Neural progenitor cell (in vitro differentiated cells): Measurements from ENCODE around the gene PRKCA. TPM values are rescaled to one million over a fixed set of nuclear protein-coding genes. Genes with fewer than 3 reads are reported as not detected.

Source experiments
- DNase-seq: peaks from one replicate; pipeline ENCODE4 v3.0.0-alpha.2; 2016; ENCODE audit warnings: low spot score
- H2AFZ ChIP-seq: fragments of 200-600 bp; sonication (generic); replicated peaks from 2 replicates; pipeline ENCODE4 v1.6.1; 2016; ENCODE audit warnings: antibody characterized with exemption
- H3F3A ChIP-seq: fragments of 200-600 bp; sonication (generic); 2 replicates; pipeline ENCODE4 v1.6.1; 2016; ENCODE audit warnings: antibody characterized with exemption, low read depth
- H3K27ac ChIP-seq: fragments of 200-600 bp; sonication (generic); 2 replicates; pipeline ENCODE4 v1.5.1; 2016; ENCODE audit warnings: mild to moderate bottlenecking
- H3K27me3 ChIP-seq: fragments of 200-600 bp; sonication (generic); 2 replicates; pipeline ENCODE4 v1.6.1; 2016; ENCODE audit warnings: mild to moderate bottlenecking, moderate library complexity
- H3K36me3 ChIP-seq: fragments of 200-600 bp; sonication (generic); 2 replicates; pipeline ENCODE4 v1.5.1; 2016
- H3K4me1 ChIP-seq: fragments of 200-600 bp; sonication (generic); 2 replicates; pipeline ENCODE4 v1.6.1; 2016; ENCODE audit warnings: mixed run types
- H3K4me2 ChIP-seq: fragments of 200-600 bp; sonication (generic); 2 replicates; pipeline ENCODE4 v1.6.1; 2016
- H3K4me3 ChIP-seq: fragments of 200-600 bp; sonication (generic); 2 replicates; pipeline ENCODE4 v1.5.1; 2016
- H3K79me2 ChIP-seq: fragments of 200-600 bp; sonication (generic); 2 replicates; pipeline ENCODE4 v1.6.1; 2016; ENCODE audit warnings: low read depth
- H3K9ac ChIP-seq: fragments of 200-600 bp; sonication (generic); 2 replicates; pipeline ENCODE4 v1.6.1; 2016
- H3K9me3 ChIP-seq: fragments of 200-600 bp; sonication (generic); 2 replicates; pipeline ENCODE4 v1.5.1; 2016; ENCODE audit warnings: low read depth
- H4K20me1 ChIP-seq: fragments of 200-600 bp; sonication (generic); 2 replicates; pipeline ENCODE4 v1.6.1; 2016; ENCODE audit warnings: low read depth
- H3K27ac Mint-ChIP-seq: 3 replicates; pipeline ENCODE4 v1.8.0; 2021; ENCODE audit warnings: mixed read lengths
- H3K27me3 Mint-ChIP-seq: 2 replicates; pipeline ENCODE4 v1.8.0; 2022; ENCODE audit warnings: low read depth, mild to moderate bottlenecking, inconsistent platforms, moderate library complexity, mixed read lengths; ENCODE audit not compliant: insufficient read depth
- H3K36me3 Mint-ChIP-seq: 3 replicates; pipeline ENCODE4 v1.8.0; 2021; ENCODE audit warnings: mixed read lengths
- H3K4me1 Mint-ChIP-seq: 3 replicates; pipeline ENCODE4 v1.8.0; 2021; ENCODE audit warnings: mixed read lengths
- H3K4me3 Mint-ChIP-seq: 3 replicates; pipeline ENCODE4 v1.8.0; 2021; ENCODE audit warnings: mild to moderate bottlenecking, moderate library complexity, mixed read lengths
- H3K9me3 Mint-ChIP-seq: 3 replicates; pipeline ENCODE4 v1.8.0; 2020; ENCODE audit warnings: mixed read lengths
- EZH2 ChIP-seq: fragments of 200-600 bp; sonication (generic); IDR thresholded peaks from 2 replicates; pipeline ENCODE4 v1.6.1; 2017; ENCODE audit warnings: antibody characterized with exemption, mild to moderate bottlenecking, moderate library complexity
- EZH2phosphoT487 ChIP-seq: fragments of 200-600 bp; sonication (generic); IDR thresholded peaks from 2 replicates; pipeline ENCODE4 v1.6.1; 2017; ENCODE audit warnings: antibody characterized with exemption
- total RNA-seq: library from RNA; depleted of rRNA; stranded (reverse); fragments of >200 nt; gene quantifications from 2 replicates; pipeline ENCODE4 v1.2.3, GENCODE V29; 2015; ENCODE audit warnings: low replicate concordance
- TF ChIP-seq, protein P1 (sequence below): fragments of 200-600 bp; sonication (generic); IDR thresholded peaks from 2 replicates; pipeline ENCODE4 v1.5.1; 2017; ENCODE audit warnings: antibody characterized with exemption, mild to moderate bottlenecking

The PRKCA gene
- total RNA-seq, 1 donor from 2014 or later: 2.1 TPM

DNA sequence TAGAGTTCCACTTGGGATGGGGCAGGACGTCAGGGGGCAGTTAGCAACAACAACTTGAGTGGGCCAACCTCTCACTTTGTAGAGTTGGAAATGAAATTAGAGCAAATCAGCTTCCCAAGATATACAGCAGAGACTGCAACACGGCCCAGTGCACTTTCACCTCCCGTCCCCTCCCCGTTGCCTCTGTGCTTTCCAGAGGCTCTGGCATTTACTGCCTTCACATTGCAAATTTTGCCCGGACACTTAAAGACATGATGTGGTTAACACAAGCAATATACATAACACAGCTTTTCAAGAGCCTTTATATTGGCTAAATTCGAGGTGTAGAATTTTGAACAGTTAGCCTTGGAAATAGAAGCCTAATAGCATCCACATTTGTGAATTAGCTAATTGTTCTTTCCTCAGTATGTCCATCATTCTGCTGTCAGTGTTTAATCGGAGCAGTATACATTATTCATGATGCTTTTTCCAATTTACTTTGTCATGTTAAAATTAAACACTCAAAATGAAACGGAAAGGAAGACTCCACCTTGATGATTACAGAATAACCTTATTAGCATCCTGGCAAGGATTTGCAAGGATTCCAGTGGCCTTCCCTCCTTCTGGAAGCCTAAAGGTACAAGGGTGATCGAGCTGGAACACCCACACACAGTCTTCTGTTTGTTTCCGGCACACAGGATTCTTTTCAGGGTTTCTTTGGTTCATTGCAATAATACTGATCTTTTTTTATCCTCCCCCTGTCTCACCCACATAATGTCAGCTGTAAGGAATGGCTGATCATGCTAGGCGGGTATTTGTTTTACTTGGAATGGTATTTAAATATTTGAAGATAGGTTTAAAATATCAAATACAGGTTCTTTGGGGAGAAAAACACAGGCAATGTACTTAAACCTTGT is 341.6 kb downstream of the PRKCA start:
- Mint-ChIP-seq H3K9me3 (no peaks in the 10 kb centered on the region), H3K4me3 (no peak overlapping the region), H3K27ac (peak overlapping the region; percentile 8), H3K36me3 (peaks cover 10% of the 10 kb centered on the region), H3K27me3 (no peaks in the 10 kb centered on the region), H3K4me1 (peaks cover 15% of the 10 kb centered on the region)
- no peaks in the 10 kb centered on the region for H3K27me3 ChIP-seq
- H3K27ac ChIP-seq: no peak overlapping the region
- H3K9ac ChIP-seq: no peak overlapping the region
- DNase-seq: no peak
- no peaks in the 10 kb centered on the region for H4K20me1 ChIP-seq
- H3F3A ChIP-seq: no peaks in the 10 kb centered on the region
- no peak overlapping the region for H3K4me2 ChIP-seq
- no peaks in the 10 kb centered on the region for H3K79me2 ChIP-seq
- H3K36me3 ChIP-seq: no peaks in the 10 kb centered on the region
- no peak overlapping the region for H3K4me3 ChIP-seq
- H3K9me3 ChIP-seq: no peaks in the 10 kb centered on the region
- no peaks in the 10 kb centered on the region for H3K4me1 ChIP-seq
- H2AFZ ChIP-seq: no peak overlapping the region
- TF ChIP-seq, protein P1, sequence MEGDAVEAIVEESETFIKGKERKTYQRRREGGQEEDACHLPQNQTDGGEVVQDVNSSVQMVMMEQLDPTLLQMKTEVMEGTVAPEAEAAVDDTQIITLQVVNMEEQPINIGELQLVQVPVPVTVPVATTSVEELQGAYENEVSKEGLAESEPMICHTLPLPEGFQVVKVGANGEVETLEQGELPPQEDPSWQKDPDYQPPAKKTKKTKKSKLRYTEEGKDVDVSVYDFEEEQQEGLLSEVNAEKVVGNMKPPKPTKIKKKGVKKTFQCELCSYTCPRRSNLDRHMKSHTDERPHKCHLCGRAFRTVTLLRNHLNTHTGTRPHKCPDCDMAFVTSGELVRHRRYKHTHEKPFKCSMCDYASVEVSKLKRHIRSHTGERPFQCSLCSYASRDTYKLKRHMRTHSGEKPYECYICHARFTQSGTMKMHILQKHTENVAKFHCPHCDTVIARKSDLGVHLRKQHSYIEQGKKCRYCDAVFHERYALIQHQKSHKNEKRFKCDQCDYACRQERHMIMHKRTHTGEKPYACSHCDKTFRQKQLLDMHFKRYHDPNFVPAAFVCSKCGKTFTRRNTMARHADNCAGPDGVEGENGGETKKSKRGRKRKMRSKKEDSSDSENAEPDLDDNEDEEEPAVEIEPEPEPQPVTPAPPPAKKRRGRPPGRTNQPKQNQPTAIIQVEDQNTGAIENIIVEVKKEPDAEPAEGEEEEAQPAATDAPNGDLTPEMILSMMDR: no peak
- TF ChIP-seq EZH2 (no peak), EZH2phosphoT487 (no peak)

DNA sequence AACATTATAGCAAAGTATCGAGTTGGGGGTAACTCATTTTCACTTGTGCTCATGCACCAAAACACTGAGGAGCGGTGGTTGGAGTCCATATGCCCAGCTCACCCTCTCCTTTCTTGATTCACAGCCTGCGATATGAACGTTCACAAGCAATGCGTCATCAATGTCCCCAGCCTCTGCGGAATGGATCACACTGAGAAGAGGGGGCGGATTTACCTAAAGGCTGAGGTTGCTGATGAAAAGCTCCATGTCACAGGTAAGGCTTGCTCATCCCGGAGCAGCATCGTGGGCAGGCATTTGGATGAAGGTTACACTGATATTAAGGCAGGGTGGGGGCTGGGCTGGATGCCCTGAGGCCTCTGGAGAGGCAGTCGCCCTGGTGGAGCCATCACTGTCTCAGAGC is 342.8 kb downstream of the PRKCA start:
- Mint-ChIP-seq H3K4me3 (no peak overlapping the region), H3K4me1 (peaks cover 15% of the 10 kb centered on the region), H3K27me3 (no peaks in the 10 kb centered on the region), H3K9me3 (no peaks in the 10 kb centered on the region), H3K27ac (no peak overlapping the region), H3K36me3 (peaks cover 10% of the 10 kb centered on the region)
- H4K20me1 ChIP-seq: no peaks in the 10 kb centered on the region
- H3K36me3 ChIP-seq: no peaks in the 10 kb centered on the region
- H3K4me3 ChIP-seq: no peak overlapping the region
- H3F3A ChIP-seq: no peaks in the 10 kb centered on the region
- H3K27ac ChIP-seq: no peak overlapping the region
- DNase-seq: no peak
- H2AFZ ChIP-seq: no peak overlapping the region
- no peaks in the 10 kb centered on the region for H3K4me1 ChIP-seq
- TF ChIP-seq, protein P1: no peak
- TF ChIP-seq EZH2phosphoT487 (no peak), EZH2 (no peak)
- H3K79me2 ChIP-seq: no peaks in the 10 kb centered on the region
- no peaks in the 10 kb centered on the region for H3K9me3 ChIP-seq
- no peak overlapping the region for H3K9ac ChIP-seq
- no peaks in the 10 kb centered on the region for H3K27me3 ChIP-seq
- no peak overlapping the region for H3K4me2 ChIP-seq

DNA sequence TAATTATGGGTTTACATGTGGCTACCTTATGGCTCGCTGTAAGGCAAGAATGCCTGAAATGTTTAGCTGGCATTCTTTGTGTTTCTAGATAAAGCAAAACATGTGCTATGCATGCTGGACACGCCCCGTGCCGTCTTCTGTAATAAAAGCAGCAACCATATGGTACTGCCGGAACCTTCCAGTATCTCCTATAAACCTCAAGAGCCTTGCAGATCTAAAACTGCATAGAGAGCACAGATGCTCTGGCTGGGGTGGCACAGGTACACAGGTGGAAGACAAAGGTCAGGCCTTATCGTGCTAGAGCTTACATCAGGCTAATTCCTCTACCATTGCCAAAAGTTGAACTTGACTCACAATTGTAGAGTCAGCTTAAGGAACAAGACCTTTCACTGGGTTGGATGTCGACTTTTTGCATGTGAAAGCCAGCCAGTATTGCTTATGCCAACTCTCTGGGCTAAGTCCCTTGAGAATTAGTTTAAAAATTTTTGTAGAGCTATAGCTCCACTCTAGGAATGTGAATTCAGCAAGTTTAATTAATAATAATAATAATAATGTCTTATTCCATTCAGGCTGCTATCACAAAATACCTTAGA is 345.1 kb downstream of the PRKCA start:
- H3K36me3 Mint-ChIP-seq: peaks cover 4% of the 10 kb centered on the region
- H3K36me3 ChIP-seq: no peaks in the 10 kb centered on the region
- H3K4me3 ChIP-seq: no peak overlapping the region
- no peak overlapping the region for H3K9ac ChIP-seq
- H3K27ac Mint-ChIP-seq: no peak overlapping the region
- no peaks in the 10 kb centered on the region for H3K9me3 ChIP-seq
- peaks cover 15% of the 10 kb centered on the region for H3K4me1 Mint-ChIP-seq
- H2AFZ ChIP-seq: no peak overlapping the region
- no peak for DNase-seq
- no peaks in the 10 kb centered on the region for H3K27me3 ChIP-seq
- no peak overlapping the region for H3K4me3 Mint-ChIP-seq
- no peaks in the 10 kb centered on the region for H3K4me1 ChIP-seq
- no peaks in the 10 kb centered on the region for H3F3A ChIP-seq
- no peak overlapping the region for H3K4me2 ChIP-seq
- H3K27me3 Mint-ChIP-seq: no peaks in the 10 kb centered on the region
- TF ChIP-seq EZH2phosphoT487 (no peak), EZH2 (no peak)
- TF ChIP-seq, protein P1: no peak
- H3K27ac ChIP-seq: no peak overlapping the region
- no peaks in the 10 kb centered on the region for H3K9me3 Mint-ChIP-seq
- H3K79me2 ChIP-seq: no peaks in the 10 kb centered on the region
- H4K20me1 ChIP-seq: no peaks in the 10 kb centered on the region
